Activated naive CD4-positive, alpha-beta T cell (primary cell): ENCODE measurements around the gene MKNK1.

Experiments
- DNase-seq, 4 experiments: peaks; one replicate each; lab custom pipeline; 2025; lab: John Stamatoyannopoulos, UW

MKNK1 gene

DNA sequence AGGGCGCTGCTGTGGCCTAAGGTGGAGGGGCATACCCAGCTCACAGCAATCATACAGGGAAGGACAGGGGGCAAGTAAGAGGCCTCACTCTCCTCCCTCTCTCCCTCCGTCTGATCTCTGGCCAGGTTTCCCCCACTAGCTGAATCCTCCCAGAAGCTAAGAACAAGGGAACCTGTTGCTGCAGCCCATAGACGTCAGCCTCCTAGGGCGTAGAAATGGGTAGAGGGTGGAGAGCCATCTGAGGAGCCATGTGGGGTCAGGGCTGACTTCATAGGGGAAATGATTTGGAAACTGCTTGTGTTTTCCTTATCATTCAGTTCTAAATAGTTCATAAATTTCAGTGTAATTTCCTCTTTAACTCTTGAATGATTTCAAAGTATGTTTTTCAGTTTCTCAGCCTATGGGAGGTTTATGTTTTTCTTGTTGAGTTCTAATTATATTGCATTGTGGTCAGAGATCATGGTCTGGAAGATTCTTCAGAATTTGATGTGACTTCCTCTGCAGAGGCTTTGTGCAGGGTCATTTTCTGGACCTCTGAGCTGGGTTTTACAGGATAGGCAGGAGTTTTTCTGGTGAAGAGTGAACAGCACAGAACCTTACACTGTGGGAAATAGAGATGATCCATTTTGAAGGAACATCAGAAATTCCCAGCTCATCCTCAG lies 14.8 kb upstream of the MKNK1 start:
- no peak for DNase-seq

DNA sequence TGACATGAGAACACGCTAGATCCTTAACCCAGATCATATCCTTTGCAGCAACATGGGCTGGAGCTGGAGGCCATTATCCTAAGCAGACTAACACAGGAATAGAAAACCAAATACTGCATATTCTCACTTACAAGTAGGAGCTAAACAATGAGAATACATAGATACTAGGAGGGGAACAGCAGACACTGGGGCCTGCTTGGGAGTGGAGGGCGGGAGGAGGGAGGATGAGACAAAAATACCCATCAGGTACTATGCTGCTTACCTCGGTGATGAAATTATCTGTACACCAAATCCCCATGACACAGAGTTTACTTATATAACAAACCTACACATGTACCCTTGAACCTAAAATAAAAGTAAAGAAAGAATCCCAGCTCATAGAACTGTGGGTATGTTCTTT lies 13.8 kb upstream of the MKNK1 start:
- DNase-seq = no peak

DNA sequence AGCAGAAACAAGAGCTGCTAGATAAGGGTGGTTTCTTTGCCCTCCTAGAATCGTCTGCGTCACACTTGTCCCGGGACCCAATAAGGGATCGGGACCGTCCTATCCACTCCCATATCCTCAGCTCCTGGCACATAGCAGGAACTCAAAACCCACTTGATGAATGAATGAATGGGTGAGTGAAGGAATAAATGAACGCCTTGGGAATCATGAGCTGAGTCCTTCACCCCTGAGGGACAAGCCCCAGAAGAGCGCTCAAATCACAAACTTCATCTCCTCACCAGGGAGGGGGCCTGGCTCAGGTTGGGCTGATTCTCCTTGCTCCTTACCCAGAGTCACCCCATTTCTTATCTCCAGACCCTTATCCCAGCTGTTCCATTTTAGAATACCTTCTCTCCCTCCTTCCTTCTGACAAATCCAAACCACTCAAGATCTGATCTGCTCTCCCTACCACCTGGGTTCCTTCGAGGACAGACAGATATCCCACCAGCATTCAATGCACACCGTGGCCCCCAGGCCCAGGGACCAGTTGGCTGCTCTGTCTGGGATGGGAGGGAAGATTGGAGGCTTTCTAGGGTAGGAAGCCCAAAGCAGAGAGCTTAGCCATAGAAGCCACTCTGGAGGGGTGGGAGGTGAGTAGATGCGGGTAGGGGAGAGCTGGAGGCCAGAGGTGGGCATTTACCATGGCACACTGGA lies 13.2 kb upstream of the MKNK1 start:
- no peak for DNase-seq

DNA sequence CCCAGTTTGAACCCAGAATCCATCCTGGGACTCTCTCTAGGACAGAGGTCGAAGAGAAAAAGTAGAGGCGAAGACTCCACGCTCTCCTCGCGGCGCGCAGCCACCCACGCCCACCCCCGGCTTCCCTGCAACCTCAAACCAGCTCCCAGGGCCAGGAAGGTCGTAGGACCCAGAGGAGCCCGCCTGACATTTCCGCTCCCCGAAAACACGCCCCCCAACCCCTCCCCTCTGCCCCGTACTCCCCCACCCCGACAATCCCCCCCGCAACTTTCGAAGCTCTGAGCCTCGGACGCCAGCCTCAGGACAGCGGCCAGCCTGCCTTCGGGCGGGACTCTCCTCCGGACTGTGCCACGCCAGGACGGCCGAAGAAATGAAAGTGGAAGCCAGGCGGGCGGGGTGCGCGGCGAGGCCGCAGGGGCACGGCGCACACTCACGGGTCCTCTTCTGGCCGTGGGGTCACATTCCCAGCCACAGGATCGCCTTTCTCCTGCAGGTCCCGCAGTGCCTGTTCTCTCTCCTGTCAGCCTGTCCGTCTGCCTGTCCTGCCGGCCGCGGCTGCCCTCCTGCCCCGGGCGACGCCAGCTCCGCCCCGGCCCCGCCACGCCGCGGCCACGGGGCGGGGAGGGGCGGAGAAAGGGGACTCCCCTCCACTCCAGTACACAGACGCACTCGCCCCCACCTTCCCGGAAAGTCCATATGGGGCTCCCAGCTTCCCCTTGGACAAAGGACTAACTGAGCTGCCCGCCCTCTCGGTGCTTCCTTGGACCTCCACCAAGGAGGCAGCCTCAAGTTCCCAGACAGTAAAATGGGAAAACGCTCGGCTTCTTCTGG lies 12.4 kb upstream of the MKNK1 start, which contains the start of gene MOB3C:
MOB3C (minus strand) TSS at position 535 of the 831 bp plus-strand sequence. CDS start 3,490 bp downstream, outside the sequence.
- peak in 2 of 4 experiments; percentile 45 to 59 for DNase-seq

DNA sequence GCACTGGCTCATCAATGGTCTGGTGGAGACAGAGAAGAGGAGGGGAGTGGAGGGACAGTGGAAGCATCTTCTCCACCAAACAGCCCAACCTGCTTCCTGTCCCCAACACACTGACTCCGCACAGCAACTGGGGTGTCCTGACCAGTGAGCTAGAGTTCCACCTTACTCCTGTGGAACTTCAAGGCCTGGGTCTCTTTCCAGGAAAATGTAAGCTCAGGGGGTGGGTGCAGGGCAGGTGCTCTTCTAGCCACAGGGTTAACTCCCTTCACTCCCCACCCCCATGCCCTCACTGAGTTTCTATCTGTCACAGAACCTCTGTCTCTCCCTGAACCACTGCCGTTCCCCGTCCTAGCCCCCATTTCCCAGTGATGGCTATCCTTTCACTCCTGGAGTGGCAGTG lies 11.7 kb upstream of the MKNK1 start:
- no peak for DNase-seq

DNA sequence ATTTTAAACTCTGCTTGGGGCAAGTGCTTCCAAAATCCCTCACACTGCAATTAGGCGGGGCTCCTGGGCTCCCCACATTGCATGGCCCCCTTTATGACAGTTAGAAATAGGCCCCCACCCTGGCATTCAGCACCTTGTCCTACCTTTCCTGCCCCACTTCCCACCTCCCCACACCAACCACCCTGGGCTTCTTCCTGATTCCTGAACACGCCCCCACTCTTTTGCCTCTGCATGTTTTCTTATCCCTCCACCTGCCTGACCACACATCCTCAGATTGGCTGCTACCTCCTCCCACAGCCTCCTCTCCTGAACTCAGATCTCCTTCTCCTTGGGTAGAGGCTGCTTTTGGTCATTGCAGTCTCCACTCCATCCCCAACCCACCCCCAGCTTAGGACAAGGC lies 11.0 kb upstream of the MKNK1 start:
- no peak for DNase-seq

DNA sequence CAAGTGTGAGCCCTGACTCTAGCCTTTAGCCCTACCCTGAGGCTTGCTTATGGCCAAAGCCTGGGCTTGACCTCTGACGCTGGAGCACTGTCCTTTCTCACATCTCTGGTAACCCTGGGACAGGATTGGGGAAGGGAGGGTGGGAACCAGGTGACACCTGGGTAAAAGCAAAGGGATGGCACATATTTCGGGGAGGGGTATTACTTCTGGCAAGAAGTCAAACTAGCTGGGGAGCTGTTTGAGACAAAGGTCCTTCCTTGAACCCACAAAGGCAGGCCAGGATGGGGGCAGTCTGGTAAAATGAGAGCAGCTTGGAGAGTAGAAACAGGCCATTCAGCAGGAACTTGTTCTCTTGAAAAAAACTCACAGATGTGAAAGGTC lies 10.5 kb upstream of the MKNK1 start:
- DNase-seq = no peak

DNA sequence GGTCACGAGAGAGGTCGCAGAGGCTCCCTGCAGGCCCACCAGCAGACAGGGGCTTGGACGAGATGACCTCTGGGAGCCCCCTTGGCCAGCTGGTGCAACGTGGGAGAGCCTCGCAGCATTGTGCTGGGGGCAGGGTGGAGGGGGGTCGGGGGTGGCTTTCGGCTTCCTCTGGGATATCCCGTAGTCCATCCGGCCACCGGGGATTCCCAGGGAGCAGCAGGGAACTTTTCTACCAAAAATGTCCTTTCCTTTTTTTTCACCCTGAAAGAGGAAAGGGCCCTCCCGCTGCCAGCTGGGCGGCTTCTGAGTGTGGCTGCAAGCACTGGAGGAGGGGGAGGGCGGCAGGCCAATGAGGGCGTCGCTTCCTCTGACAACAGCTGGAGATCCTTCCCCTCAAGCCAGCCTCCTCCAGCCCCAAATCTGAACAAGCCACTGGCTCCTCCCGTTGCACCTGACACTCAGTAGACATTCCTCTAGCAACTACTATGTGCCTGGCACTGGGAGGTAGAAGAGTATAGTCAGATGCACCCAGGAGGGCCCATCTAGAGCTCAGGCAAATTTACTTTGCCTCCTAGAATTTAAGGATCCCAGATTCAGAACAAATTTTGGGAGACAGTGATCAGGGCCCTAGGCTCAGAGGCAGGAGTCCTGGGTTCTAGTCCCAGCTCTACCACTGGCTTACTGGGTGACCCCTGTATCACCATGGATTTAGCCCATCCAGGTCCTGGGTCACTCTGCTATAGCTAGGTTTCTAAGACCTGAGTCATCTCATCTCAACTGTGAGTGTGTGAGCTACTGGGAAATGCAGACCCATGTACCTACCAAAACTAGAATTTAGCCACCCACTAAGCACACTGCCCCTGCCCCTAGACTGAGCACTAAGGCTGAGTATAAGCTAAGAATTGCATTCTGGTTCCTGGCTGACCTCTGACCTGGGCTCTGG lies 9.9 kb upstream of the MKNK1 start:
- DNase-seq = peak in 2 of 4 experiments; percentile 5 to 20

DNA sequence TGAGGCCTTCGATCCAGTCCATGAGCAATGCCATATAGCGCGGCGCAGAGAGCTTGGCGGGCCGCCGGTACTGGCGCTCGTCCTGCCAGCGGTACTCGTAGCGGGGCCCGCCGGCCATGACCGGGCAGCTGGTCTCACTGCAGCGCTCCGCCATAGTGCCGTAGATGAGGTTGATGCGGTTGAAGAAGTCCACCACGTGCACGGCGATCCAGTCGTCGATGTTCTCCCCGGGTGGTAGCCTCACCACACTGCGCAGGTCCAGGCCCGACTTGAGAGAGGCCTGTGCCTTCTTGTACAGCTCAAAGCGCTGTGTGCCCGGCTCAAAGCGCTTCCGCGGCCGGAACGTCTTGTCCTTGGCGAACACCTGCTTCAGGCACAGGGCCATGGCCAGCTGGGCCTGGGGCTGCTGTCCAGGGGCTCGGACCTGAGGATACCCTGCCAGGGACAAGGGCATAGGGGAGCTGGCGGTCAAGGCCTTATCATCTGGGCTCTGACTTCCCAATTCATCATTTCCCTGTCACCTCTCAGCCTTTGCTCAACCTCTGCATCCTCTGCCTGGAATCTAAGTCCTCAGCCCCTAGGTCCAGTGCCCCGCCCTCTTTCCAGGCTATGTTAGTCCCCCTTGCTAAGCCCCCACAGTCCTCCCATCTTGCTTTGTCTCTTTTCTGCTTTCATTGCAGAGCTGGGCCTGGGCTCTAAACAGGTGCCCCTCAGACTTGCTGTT lies 9.0 kb upstream of the MKNK1 start:
- DNase-seq = no peak

DNA sequence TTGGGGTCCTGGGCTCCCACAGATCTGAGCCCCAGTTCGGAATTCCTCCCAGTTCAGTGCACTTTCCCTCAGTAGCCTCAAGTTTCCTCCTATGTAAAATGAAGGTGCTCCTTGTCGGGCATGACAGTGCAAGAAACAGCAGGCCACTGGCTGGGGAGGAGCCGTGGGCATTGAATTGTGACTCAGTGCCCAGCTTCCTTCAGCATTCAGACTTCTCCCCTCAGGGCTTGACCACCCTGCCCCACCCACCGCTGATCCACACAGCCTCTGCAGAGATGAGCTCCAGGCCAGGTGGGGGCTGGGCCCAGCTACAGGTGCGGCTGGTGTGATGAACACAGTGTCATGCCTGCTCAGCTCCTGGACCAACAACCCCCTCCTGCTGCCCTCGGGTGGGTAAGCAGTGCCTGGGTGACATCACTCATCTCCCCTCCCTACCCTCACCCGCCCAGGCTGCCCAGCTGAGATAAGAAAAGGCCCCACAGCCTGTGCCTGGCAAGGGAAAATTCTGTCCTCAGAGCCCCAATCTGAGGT lies 7.7 kb upstream of the MKNK1 start:
- no peak for DNase-seq

DNA sequence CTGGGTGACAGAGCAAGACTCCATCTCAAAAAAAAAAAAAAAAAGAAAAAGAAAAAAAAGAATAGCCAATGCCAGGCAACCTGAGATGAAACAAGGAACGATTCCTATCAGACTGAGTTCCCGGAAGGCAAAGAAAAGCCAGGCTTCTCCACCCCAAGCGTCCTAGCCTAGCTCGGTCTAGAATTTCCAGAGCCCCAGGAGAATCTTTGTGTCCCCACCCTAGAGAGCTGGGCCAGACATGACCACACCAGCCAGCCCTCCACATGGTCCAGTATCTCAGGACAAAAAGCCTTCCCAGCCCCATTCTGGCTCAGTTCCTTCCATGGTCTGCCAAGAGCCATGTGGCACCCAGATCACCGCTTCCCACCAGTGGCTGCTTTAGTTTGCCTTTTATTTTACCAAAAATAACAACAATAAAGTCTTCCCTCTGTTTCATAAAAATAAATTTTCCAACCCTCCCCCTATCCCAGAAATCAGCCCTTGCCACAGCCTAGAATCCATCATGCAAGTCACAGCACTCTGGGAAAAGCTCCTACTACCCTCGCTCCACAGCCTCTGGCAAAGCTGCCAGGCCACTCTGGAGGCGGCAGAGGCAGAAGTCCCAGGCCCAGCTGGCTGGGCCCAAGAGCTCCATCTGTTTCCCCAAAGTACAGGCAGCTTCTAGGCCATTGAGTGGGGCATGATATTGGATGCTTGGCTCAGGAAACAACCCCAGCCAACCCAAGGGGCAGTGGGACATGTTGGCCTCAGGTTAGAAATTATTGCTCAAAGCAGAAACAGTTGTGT lies 3.5 kb upstream of the MKNK1 start:
- DNase-seq = no peak

DNA sequence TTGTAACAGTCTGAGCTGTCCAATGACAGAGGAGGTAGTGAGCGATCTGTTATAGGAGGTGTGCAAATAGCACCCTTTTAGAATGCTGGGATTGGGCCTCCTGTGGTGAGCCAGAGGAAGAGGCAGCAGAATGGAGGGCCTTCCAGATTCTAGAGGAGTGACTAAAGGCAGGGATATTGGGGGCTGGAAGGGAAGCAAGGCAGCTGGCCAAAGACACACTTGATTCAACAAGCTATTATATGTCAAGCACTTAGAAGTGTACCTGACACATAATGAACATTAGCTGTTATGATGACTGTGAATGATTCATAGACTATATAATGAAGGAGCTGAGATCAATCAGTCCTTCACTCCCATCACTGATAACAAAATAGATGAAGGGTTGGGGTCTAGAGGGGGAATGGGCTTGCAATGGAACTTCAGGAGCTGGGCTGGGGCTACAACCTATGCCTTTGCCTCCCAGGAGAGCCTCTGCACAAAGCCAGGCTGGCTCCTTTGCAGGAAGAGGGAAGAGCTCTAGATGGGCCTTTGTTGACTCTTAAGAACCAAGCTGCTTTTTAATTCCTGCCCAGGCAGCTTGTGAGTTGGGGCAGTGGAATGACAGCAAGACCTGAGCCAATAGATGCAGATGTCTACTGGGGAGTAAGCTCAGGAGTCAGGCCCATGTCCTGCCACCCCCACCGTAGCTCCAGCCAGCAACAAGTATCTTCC lies 2.3 kb upstream of the MKNK1 start:
- no peak for DNase-seq

DNA sequence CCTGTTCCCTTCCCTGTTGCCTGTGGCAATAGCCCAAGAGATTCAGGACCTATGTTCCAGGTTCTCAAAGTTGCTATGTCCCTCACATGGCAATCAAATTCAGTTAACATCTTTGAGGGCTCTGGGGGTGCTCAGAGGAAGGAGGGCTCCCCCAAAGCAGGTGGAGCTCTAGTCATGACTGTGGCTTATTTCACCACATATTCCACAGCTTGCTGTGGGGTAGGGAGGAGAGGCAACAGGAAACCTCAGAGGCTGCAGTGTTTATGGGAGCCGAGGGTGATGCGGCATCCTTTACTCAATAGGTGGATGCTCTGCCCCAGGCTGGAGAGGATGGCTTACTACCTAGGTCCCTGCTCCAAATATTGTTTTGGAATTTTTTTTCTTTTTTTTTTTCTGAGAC lies 1.2 kb upstream of the MKNK1 start:
- no peak for DNase-seq

DNA sequence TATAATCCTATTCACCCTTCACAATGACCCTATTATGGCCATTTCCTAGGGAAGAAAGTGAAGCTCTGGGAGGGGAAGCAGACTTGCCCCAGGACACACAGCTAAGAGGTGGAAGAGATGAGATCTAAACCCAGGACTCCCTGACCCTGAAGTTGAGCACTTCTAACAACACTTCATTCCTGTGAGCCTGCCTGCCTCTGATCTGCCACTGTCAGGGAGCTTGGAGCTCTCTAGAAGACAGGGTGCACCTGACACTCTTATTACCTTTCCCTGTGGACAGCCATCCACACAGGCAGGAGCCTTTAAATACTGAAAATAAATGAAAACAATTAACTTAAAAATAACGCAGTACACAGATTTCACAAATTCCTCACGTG lies 599 bp downstream of the MKNK1 start:
- DNase-seq = no peak

DNA sequence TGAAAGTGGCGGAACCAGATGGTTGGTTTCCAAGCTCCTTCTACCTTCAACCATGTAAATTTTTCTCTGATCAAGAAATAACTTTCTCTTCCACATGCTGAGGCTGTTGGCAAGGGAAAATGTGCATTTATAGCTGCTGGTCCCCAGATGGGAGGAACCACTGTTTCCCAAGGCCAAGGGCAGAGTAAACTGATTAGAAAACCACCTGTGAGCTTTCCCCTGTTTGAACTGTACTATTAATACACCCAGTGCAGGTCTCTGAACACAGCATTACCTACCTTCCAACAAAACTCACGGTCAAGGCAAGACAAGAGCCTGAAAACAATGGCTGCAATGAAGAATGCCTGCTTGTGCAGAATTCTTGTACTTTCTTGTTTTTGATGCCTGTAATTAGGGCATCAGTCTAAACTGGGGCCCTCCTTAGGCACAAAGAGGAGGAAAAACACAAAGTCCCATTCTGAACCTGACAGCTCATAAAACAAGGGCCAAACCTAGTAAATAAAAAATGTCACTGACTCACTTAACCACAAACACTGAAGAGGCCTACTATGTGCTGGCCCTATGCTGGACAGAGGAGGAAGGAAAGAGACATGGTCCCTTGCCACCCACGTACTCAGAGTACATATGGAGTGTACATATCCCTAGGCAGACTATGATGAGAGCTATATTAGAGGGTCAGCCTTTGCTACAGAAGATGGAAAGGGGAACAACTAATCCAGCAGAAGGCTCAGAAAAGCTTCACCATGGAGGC lies 2.6 kb downstream of the MKNK1 start:
- DNase-seq = no peak

DNA sequence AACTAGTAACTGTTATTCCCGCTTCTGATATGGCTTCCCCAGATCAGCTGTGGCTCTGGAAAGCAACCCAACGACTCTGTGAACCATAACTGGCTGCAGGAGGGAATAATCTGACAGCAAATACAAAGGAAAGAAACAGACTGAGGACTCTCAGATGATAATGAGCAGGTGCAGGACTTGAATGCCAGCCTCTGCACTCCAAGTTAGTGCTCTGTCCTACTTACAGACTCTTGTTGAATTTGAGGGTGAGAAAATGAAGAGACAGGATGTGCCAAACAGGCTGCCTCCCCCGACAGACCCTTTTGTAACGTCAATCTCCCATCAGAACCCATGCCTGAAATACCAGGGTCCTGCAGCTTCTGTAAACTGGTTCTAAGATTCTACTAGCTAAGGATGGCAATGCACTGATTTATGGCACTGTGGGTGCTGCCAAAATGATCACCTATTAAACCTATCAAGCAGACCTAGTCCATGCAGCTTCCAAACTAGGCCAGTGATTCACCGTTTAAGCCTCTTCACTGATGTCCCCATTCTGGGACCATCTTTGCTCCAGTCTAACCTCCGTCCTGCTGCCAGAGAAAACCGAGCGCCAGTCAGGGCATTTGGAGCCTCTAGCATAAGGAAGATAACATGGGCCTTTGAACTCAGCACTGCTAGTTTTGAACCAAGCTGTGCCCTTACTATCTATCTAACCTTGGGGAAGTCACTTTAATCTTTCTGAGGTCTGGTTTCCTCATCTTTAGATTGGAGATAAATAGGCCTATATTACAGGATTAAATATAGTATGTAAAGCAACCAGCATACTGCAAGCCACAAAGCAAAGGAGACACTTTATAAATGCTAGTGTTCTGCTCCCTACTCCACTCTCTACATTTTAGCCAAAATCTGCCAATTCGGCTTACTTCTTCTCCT lies 4.8 kb downstream of the MKNK1 start:
- no peak for DNase-seq

DNA sequence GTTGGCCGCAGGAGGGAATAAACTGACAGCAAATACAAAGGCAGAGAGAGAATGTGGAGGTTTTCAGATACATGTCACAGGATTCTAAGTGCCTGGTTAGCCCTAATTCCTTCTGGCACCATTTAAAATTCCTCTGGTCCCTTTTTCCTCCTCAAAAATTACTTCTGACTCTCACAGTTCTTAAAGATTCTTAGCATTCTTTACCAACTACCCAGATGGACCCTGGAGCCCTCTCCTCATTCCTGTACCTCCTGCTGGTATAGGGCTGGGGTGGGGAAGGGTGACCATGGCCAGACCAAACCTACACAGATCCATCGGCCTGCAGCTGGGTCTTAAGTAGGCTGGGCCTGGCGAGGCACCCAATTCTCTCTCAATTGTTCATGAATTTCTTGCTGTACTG lies 7.2 kb downstream of the MKNK1 start:
- DNase-seq = no peak

DNA sequence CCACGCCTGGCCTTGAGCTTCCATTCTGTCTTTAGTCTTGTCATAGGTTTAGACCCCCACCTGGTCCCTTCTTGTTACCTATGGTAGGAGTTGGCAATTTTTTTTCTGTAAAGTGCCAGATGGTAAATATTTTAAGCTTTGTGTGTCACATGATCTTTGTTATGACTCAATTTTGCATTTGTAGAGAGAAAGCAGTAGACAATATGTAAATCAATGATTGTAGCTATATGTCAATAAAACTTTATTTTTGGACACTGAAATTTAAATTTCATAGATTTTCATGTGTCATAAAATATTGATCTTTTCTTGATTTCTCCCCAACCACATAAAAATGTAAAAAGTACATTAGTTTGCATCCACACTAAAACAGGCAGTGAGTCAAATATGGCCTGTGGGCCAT lies 8.0 kb downstream of the MKNK1 start:
- no peak for DNase-seq
